Globus pallidus (tissue), 1 donor: ENCODE data around the gene ZSCAN22.
"Not testable (repeated sequence)": the region's sequence is repeated elsewhere in the genome, so short reads cannot be mapped to it uniquely, and the experiment has no call there.

ENCODE experiments used
- DNase-seq: peaks from one replicate; pipeline ENCODE4 v3.0.0-alpha.2; 2015; ENCODE audit warnings: low spot score

The ZSCAN22 gene

DNA sequence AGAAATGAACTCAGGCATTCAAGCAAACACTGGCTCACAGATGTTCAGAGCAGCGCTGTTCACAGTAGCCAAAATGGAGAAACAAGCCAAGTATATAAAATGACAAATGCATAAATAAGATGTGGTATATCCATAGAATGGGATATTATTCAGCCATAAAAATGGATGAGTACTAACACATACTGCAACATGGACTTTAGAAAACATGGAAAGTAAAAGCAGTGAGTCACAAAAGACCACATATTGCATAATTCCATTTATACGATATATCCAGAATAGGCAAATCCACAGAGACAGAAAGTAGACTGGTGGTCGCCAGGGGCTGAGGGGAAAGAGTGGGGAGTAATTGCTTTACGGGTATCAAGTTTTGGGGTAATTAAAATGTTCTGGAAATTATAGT, 47.4 kb downstream of the ZSCAN22 start:
- DNase-seq: no peak

DNA sequence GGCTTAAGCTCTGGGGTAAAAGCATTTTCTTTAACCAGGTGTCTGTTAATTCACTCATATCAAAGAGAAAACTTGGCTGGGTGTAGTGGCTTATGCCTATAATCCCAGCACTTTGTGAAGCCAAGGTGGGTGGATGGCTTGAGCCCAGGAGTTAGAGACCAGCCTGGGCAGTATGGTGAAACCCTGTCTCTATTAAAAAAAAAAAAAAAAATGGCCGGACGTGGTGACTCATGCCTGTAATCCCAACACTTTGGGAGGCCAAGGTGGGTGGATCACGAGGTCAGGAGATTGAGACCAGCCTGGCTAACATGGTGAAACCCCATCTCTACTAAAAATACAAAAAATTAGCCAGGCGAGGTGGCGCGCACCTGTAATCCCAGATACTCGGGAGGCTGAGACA, 49.9 kb downstream of the ZSCAN22 start:
- DNase-seq: not testable (repeated sequence)

- no peak for DNase-seq
These were observed 52.5 kb downstream of the ZSCAN22 start for GRCh38 chr19:58379246-58379645.

GRCh38 chr19:58380037-58380661, 53.4 kb downstream of the ZSCAN22 start:
- no peak for DNase-seq

DNA sequence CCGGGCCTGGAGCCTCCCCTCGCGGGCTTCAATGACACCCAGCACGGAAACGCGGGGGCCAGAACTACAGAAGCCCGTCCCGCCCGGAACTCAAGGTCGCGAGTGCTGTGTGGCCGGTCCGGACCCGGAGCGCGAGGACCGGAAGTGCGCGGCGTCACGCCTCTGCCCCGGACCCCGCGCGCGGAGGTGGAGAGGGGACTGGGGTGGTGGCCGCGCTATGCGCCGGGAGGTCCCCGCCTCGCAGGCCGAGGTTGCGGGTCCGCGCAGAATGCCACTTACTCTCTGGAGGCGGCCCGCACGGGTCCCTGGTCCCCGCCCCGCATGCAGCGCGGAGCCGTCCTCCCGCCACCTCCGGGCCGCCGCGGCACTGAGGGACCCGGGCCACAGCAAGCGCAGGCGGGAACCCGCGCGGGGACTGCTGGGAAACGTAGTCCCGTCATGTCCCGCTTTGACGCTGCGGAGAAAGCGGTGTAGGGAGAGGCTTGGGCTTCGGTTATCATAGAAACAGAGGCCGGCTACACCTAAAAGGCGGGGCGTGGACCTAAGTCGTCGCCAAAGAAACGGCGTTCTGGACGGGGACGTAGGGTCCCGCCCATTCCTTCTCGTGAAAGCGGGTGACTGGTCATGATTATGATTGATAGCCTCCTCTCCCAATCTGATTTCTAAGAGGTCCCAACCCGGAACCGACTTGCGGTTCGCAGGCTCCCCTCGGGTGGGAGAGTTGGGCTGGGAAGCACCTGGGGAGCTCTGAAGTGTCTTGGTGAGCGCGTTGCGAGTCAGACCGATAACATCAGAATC, 54.1 kb downstream of the ZSCAN22 start, which contains the start of gene ZNF837:
TSS of gene ZNF837 (minus strand) at position 369 of the 798 bp plus-strand sequence. CDS start 11,698 bp downstream, outside the sequence.
- DNase-seq: peak; percentile 100

DNA sequence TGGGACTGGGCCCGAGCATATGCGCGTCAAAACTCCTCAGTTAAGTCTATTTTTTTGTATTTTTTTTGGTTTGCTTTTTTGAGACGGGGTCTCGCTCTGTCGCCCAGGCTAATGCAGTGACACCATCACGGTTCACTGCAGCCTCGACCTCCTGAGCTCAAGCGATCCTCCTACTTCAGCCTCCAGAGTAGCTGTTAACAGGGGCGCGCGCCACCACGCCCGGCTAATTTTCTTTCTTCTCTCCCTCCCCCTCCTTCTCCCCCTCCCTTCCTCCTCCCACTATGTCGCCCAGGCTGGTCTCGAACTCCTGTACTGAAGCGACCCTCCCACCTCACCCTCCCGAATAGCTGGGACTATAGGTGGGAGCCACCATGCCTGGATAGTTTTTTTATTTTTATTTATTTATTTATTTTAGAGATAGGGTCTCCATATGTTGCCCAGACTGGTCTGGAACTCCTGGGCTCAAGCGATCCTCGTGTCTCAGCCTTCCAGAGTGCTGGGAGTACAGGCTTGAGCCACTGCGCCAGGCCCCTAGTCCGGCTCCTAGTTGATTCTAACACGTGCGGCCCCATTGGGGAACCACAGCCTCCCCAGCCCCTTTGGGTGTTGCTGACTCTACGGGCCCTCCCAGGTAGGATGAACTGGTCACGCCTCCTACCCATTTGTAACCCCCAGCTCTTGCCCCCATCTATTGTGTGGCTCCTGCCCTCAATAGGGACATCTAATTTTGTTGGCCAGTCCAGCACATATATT, 54.8 kb downstream of the ZSCAN22 start:
- DNase-seq: no peak

- no peak for DNase-seq
These were observed 56.3 kb downstream of the ZSCAN22 start for GRCh38 chr19:58382997-58383603.

GRCh38 chr19:58385313-58385890, 58.6 kb downstream of the ZSCAN22 start:
- no peak for DNase-seq

DNA sequence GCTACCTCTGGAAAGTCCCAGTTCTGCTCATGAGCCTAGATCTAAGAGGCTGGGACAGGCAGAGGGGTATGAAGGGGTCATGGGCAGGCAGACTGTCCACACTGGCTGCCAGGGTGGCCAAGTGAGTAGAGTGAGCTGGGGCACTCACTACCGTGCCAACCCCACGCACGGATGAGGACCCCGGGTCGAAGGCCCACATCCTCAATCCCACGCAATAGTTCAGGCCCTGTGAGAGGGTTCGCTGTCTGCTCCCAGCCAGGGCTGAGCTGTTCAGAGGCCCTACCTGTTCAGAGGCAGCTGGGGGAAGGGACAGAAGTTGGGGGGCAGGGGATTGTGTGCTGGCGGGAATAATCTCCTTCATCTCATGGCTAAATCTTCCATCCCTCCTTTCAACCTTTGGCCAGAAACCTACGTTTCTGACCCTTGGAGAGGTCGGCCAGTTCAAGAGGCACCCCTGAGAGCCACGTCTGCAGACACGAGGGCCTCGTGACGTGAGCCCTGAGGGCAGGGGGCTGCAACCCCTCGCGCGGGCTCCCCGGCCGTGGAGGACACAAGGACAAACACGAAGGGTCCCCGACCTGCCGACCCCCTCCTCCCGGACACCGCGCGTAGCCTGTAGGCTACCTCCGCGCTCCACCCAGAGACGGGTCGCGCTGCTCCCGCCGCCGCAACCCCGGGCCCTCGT, 59.2 kb downstream of the ZSCAN22 start:
- no peak for DNase-seq

DNA sequence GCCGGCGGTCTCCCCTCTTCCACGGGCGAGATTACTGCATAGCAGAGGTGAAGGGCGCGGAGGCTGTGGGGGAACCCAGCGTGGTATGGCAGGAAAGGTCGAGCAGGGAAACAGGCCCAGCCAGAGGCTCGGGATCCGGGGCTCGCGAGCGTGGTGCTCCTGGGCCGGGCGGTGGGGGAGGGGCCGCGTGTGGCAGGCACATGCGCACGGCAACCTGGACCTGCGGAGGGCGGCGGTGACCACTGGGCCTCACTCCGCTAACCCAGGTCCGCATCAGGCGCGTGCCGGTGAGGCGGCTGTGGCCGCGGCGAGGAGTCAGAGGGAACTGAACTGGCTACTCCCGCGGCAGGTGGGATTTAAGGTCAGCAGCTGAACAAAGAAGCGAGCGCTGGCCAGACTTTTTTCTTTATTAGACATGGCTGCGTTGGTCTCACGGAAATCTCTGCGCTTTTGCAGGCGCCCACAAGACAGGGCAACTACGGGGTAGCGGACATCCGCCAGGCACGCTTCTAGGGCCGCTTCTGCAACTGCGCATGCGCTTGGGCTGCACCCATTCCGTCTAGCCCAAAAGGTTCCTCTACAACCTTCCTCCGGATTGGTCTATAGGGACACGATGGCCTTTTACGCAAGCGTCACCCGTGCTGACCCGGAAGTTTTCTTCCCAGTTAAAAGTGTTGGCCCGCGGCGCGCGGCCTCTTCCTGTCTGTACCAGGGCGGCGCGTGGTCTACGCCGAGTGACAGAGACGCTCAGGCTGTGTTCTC, 60.0 kb downstream of the ZSCAN22 start, which contains the start of gene RPS5:
TSS of gene RPS5 (plus strand) at position 694 of the 762 bp plus-strand sequence. CDS start 869 bp downstream, outside the sequence.
- peak; percentile 98 for DNase-seq

DNA sequence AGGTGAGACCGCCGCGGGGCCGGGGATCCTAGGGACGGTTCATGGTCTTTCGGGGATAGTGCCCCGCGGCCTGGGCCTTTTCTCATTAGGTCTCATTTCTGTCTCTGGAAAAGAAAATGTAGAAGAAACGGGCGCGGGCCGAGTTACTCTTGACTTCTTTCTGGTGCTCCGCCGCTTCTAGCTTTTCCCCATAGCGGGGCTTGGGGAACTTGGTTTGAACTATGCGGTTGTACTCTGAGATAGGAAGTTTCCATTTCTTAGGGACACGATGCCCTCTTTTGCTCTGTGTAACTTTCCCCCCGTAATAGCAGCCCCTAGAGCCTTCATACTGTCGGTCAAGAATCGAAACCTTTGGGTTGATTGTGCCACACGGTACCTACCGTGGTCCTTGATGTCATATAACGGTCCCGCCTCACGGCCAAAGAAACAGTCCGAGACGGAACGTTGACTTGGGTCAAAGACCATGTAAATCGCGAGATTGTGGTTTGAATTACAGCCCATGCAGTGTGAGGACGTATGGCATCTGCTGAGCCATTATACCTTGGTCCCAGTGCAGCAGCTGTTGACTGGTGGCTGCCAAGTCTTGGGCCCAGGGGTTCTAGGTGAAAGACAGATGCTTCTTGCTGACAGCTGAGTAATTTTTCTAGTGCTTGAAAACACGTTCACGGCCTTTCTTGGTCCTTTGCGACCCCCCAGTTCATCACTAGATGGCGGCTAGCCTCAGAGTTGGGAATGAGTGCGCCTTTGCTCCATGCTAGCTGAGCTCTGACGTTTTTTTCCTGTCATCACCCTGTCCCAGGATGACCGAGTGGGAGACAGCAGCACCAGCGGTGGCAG, 60.8 kb downstream of the ZSCAN22 start:
- DNase-seq: no peak

DNA sequence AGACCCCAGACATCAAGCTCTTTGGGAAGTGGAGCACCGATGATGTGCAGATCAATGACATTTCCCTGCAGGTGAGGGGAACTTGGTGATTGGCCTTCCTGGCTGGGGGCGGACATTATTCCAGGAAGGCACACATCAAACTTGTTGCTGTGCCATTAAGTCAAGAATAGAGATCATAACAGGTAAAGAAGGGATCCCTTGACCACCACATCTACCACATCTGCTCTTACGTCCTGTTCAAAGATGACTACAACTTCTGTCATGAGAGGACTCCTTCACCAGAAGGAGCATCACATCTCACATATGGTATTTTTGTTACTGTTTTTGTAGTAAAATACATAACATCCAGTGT, 61.4 kb downstream of the ZSCAN22 start:
- DNase-seq: no peak
